Skin of body (tissue), 3 donors: ENCODE results near the gene POLD2. TPM values are rescaled to one million over a fixed set of nuclear protein-coding genes. Genes with fewer than 3 reads are reported as not detected.

ENCODE experiments used
- DNase-seq: peaks from one replicate; lab custom pipeline; 2025; lab: John Stamatoyannopoulos, UW
- small RNA-seq: library from RNA; depleted of rRNA; stranded (forward); fragments of <200 nt; gene quantifications from one replicate; pipeline ENCODE3, GENCODE V24; 2014; ENCODE audit warnings: low replicate concordance
- total RNA-seq: library from RNA; depleted of rRNA; stranded (reverse); fragments of >200 nt; gene quantifications from one replicate; pipeline ENCODE4 v1.2.3, GENCODE V29; 2014

Gene POLD2
- total RNA-seq, 1 donor from 2014 or later = 46.2 TPM

GRCh38 chr7:44065431-44066110, 57.8 kb downstream of the POLD2 start, which contains the start of gene PGAM2:
Gene PGAM2 (minus strand): TSS chr7:44065567. CDS start chr7:44065529, 38 bp downstream.
- no peak for DNase-seq

- DNase-seq = no peak
These were observed 58.4 kb downstream of the POLD2 start for GRCh38 chr7:44064791-44065430.

Small RNA genes within 50 kb of the gene (small RNA-seq; reads per million reads assigned to genes)
- gene RNA5SP230 = not detected

Other genes starting within 250 kb of the POLD2 start
- gene URGCP, start 217.0 kb downstream of the POLD2 start, total RNA-seq = 18.3 TPM
- gene UBE2D4, start 197.1 kb downstream of the POLD2 start, total RNA-seq = 6.9 TPM
- 0.10 TPM for gene SPDYE1, start 125.7 kb downstream of the POLD2 start, total RNA-seq
- 47.2 TPM for gene DBNL, start 78.8 kb downstream of the POLD2 start, total RNA-seq
- gene PGAM2, start 58.0 kb downstream of the POLD2 start, total RNA-seq = 45.8 TPM
- 10.8 TPM for gene POLM, start 41.0 kb downstream of the POLD2 start, total RNA-seq
- 56.3 TPM for gene AEBP1, start 19.2 kb downstream of the POLD2 start, total RNA-seq
- 2.0 TPM for gene MYL7, start 17.8 kb upstream of the POLD2 start, total RNA-seq
- 0.79 TPM for gene GCK, start 65.9 kb upstream of the POLD2 start, total RNA-seq
- gene YKT6, start 77.4 kb upstream of the POLD2 start, total RNA-seq = 36.1 TPM
- 2.2 TPM for gene CAMK2B, start 202.0 kb upstream of the POLD2 start, total RNA-seq